GM12864 (cell line): ENCODE data around the gene HOXD12.

Experiments
- DNase-seq: peaks from one replicate; pipeline ENCODE4 v3.0.0-alpha.2; 2011; ENCODE audit warnings: low read depth
- H3K4me3 ChIP-seq: 2 replicates; pipeline ENCODE4 v1.5.1; 2011; ENCODE audit warnings: mild to moderate bottlenecking, low read depth, low read length, control low read depth
- CTCF ChIP-seq: IDR thresholded peaks from 2 replicates; pipeline ENCODE4 v1.5.1; 2011; ENCODE audit warnings: low read depth, mild to moderate bottlenecking, moderate library complexity, low read length, control low read depth, inconsistent platforms; ENCODE audit errors: missing control alignments

Gene HOXD12

GRCh38 chr2:176109946-176110345, 10.4 kb downstream of the HOXD12 start:
- H3K4me3 ChIP-seq: no peak overlapping the region
- TF ChIP-seq CTCF: no peak
- DNase-seq: no peak

- no peak overlapping the region for H3K4me3 ChIP-seq
- no peak for TF ChIP-seq CTCF
- DNase-seq: no peak
Measured at GRCh38 chr2:176110415-176111308, 11.1 kb downstream of the HOXD12 start.

- DNase-seq: no peak
- no peak overlapping the region for H3K4me3 ChIP-seq
- TF ChIP-seq CTCF: peak; percentile 78
Measured at GRCh38 chr2:176111309-176111663, 11.7 kb downstream of the HOXD12 start.

GRCh38 chr2:176111846-176112374, 12.3 kb downstream of the HOXD12 start:
- no peak overlapping the region for H3K4me3 ChIP-seq
- TF ChIP-seq CTCF: no peak
- DNase-seq: no peak

GRCh38 chr2:176112375-176113302, 13.0 kb downstream of the HOXD12 start:
- no peak overlapping the region for H3K4me3 ChIP-seq
- no peak for TF ChIP-seq CTCF
- no peak for DNase-seq

GRCh38 chr2:176114120-176114929, 14.7 kb downstream of the HOXD12 start:
- no peak for DNase-seq
- no peak overlapping the region for H3K4me3 ChIP-seq
- no peak for TF ChIP-seq CTCF
